Measurements from ENCODE around the gene KLHL5. TPM values are rescaled to one million over a fixed set of nuclear protein-coding genes. Genes with fewer than 3 reads are reported as not detected.

Gene KLHL5
- total and polyA plus RNA-seq, 8 donors = 6.3 to 51.0 (median 23.1) TPM

DNA sequence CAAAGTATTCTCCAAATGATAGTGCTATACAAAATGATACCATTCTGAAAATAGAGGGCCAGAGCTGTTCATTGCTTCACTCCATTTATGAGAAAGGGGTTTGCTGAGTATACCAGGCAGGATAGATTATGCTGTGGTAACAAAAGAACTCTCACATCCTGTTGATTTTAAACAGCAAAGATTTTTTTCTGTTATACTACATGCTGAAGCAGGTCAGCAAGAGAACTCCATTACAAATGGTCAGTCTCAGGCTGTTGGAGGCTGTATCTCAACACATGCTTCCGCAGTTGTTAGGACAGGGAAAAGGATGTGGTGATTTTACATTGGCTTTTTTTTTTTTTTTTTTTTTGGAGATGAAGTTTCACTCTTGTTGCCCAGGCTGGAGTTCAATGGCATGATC, 13.7 kb upstream of the KLHL5 start:
- no peaks in the 10 kb centered on the region for H3K36me3 ChIP-seq
- intact Hi-C loops (cut with DNase I; ENCODE audit: low total_unique reads) = no loop called here
- H3K9me3 ChIP-seq = no peaks in the 10 kb centered on the region
- TF ChIP-seq EP300 (IDR thresholded peaks at IDR 0.05) (no peak), POLR2A (IDR thresholded peaks at IDR 0.05) (no peak), POLR2AphosphoS5 (IDR thresholded peaks at IDR 0.05) (no peak)
- TF ChIP-seq, protein P1, sequence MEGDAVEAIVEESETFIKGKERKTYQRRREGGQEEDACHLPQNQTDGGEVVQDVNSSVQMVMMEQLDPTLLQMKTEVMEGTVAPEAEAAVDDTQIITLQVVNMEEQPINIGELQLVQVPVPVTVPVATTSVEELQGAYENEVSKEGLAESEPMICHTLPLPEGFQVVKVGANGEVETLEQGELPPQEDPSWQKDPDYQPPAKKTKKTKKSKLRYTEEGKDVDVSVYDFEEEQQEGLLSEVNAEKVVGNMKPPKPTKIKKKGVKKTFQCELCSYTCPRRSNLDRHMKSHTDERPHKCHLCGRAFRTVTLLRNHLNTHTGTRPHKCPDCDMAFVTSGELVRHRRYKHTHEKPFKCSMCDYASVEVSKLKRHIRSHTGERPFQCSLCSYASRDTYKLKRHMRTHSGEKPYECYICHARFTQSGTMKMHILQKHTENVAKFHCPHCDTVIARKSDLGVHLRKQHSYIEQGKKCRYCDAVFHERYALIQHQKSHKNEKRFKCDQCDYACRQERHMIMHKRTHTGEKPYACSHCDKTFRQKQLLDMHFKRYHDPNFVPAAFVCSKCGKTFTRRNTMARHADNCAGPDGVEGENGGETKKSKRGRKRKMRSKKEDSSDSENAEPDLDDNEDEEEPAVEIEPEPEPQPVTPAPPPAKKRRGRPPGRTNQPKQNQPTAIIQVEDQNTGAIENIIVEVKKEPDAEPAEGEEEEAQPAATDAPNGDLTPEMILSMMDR (IDR thresholded peaks at IDR 0.05) = no peak
- H3K4me1 ChIP-seq = peaks cover 0 to 51% (median 30%) of the 10 kb centered on the region in 4 donors
- no peaks in the 10 kb centered on the region for H3K27me3 ChIP-seq
- 70 to 85% (median 78%) methylated on average over 1 of the region's 1 CpG for WGBS, 5 donors
- no peak for DNase-seq
- no peak overlapping the region for H3K4me3 ChIP-seq
- no peak overlapping the region for H3K27ac ChIP-seq

DNA sequence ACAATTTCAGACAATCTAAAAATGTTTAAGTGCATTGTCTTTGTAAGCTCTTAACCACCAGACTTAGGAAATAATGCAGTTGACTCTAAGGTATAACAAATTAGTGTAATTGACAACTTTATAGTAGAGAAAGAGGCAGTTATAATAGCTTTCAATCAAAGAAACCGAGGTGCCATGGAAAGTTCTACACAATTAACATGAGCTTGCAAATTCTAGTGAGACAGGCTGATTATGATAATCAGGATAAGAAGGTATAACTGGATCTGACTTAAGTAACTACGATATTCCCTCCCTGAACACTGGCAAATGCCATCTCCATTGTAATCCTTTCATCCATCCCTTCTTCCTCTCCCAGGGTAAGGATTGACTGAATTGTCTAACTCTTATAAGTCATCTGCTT, 11.4 kb upstream of the KLHL5 start:
- H3K9me3 ChIP-seq = no peaks in the 10 kb centered on the region
- H3K27ac ChIP-seq = no peak overlapping the region
- no peak for TF ChIP-seq EP300 (IDR thresholded peaks at IDR 0.05)
- TF ChIP-seq, protein P1 (IDR thresholded peaks at IDR 0.05) = no peak
- no peak for TF ChIP-seq POLR2A (IDR thresholded peaks at IDR 0.05)
- TF ChIP-seq POLR2AphosphoS5 (IDR thresholded peaks at IDR 0.05) = no peak
- 82 to 94% (median 86%) methylated on average over 2 of the region's 2 CpGs for WGBS, 5 donors
- H3K4me1 ChIP-seq = peaks cover 0 to 38% (median 25%) of the 10 kb centered on the region in 4 donors
- no peaks in the 10 kb centered on the region for H3K36me3 ChIP-seq
- no peaks in the 10 kb centered on the region for H3K27me3 ChIP-seq
- intact Hi-C loops (cut with DNase I; ENCODE audit: low total_unique reads) = no loop called here
- DNase-seq = no peak
- no peak overlapping the region for H3K4me3 ChIP-seq

DNA sequence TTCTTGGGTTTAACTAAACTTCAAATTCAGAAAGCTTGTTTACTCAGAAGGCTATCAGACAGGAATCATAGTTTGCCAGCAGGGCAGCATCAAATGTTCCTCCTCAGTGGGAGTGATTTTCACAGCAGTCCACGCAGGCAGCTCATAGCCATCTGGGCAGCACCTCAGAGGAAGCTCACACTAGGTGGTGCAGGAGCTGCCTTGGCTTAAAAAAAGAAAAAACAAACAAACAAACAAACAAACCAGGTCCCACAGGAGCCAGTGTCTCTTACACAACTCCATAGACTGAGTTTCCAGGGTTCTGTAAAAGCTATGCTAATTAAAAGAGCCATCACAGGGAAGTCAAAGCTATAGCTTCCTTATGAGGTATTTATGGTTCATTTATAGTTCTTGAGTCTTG, 10.5 kb upstream of the KLHL5 start:
- Histone ChIP-seq H3K4me3 (no peak overlapping the region), H3K4me1 (peaks cover 0 to 29% (median 17%) of the 10 kb centered on the region in 4 donors), H3K36me3 (no peaks in the 10 kb centered on the region), H3K27ac (no peak overlapping the region), H3K9me3 (no peaks in the 10 kb centered on the region), H3K27me3 (no peaks in the 10 kb centered on the region)
- no peak for DNase-seq
- intact Hi-C loops (cut with DNase I; ENCODE audit: low total_unique reads) = no loop called here
- no peak for TF ChIP-seq POLR2A (IDR thresholded peaks at IDR 0.05)
- no peak for TF ChIP-seq POLR2AphosphoS5 (IDR thresholded peaks at IDR 0.05)
- TF ChIP-seq, protein P1 (IDR thresholded peaks at IDR 0.05) = no peak
- no peak for TF ChIP-seq EP300 (IDR thresholded peaks at IDR 0.05)
- WGBS, 5 donors = 85 to 90% (median 89%) methylated on average over 1 of the region's 1 CpG

DNA sequence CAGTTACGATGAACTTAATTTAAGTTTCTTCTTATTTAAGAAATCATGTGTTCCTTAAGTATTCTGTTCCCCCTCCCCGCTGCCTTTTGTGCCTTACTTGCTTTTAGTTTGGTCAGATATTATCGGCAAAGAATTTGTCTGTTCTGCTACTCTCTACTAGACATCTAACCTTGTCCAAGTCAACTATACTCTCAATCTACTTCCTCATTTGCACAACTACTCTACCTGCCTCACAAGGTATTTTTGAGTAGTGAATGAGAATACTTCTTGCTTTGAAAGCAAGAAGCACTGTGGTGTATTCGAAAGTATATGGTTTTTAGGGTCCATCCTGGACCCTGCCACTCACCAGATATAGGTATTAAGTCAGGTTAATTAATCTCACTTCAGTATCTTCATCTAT, 8.0 kb upstream of the KLHL5 start:
- Histone ChIP-seq H3K4me1 (peaks cover 0 to 6% (median 2%) of the 10 kb centered on the region in 4 donors), H3K4me3 (no peak overlapping the region), H3K27ac (no peak overlapping the region), H3K9me3 (no peaks in the 10 kb centered on the region), H3K36me3 (no peaks in the 10 kb centered on the region), H3K27me3 (no peaks in the 10 kb centered on the region)
- no peak for DNase-seq
- intact Hi-C loops (cut with DNase I; ENCODE audit: low total_unique reads) = no loop called here
- WGBS, 5 donors = 90 to 96% (median 95%) methylated on average over 4 of the region's 4 CpGs
- TF ChIP-seq, protein P1 (IDR thresholded peaks at IDR 0.05) = no peak
- TF ChIP-seq EP300 (IDR thresholded peaks at IDR 0.05) (no peak), POLR2AphosphoS5 (IDR thresholded peaks at IDR 0.05) (no peak), POLR2A (IDR thresholded peaks at IDR 0.05) (no peak)

All from stomach (tissue), 9 donors.